PC-3 (cell line): Measurements from ENCODE around the gene DACH2. TPM values are rescaled to one million over a fixed set of nuclear protein-coding genes. Genes with fewer than 3 reads are reported as not detected.

Experiments
- ATAC-seq: fragments of 200-7000 bp; cut with Tn5 transposase; 2 replicates; pipeline ENCODE4 v1.9.1; 2020; ENCODE audit warnings: mild to moderate bottlenecking, moderate library complexity
- BruUV-seq: library from RNA; stranded (reverse); fragments of 400-500 nt; replicated peaks from 2 replicates; lab custom pipeline; 2021; lab: Mats Ljungman, UMichigan
- CTCF ChIA-PET: fragments of 300-600 bp; sonication (Branson Sonifier 250); formaldehyde crosslinking; loops from one replicate; lab custom pipeline; 2022; ENCODE audit warnings: antibody characterized with exemption; lab: Charles Lee
- POLR2A ChIA-PET: fragments of 300-600 bp; sonication (Branson Sonifier 250); formaldehyde crosslinking; loops from one replicate; lab custom pipeline; 2022; ENCODE audit warnings: antibody characterized with exemption; ENCODE audit not compliant: unreplicated experiment; lab: Charles Lee
- DNase-seq: peaks from one replicate; pipeline ENCODE4 v3.0.0-alpha.2; 2015
- H2AFZ ChIP-seq: fragments of 300-600 bp; sonication (generic); 2 replicates; pipeline ENCODE4 v1.6.0; 2016; ENCODE audit warnings: antibody characterized with exemption, low read length
- H3F3A ChIP-seq: fragments of 300-600 bp; sonication (generic); one replicate; pipeline ENCODE4 v1.6.0; 2017; ENCODE audit warnings: antibody characterized with exemption, low read length, control low read depth, mild to moderate bottlenecking; ENCODE audit not compliant: unreplicated experiment
- H3K27ac ChIP-seq: fragments of 300-600 bp; sonication (generic); 2 replicates; pipeline ENCODE4 v1.5.1; 2016; ENCODE audit warnings: mild to moderate bottlenecking, low read length
- H3K27me3 ChIP-seq: fragments of 300-600 bp; sonication (generic); 2 replicates; pipeline ENCODE4 v1.6.1; 2016; ENCODE audit warnings: low read length, mixed read lengths
- H3K36me3 ChIP-seq: fragments of 300-600 bp; sonication (generic); 2 replicates; pipeline ENCODE4 v1.6.1; 2016; ENCODE audit warnings: low read depth, mixed run types, low read length, mixed read lengths
- H3K4me1 ChIP-seq: fragments of 300-600 bp; sonication (generic); 2 replicates; pipeline ENCODE4 v1.5.1; 2016; ENCODE audit warnings: low read length; ENCODE audit not compliant: insufficient read depth
- H3K4me2 ChIP-seq: fragments of 300-600 bp; sonication (generic); 2 replicates; pipeline ENCODE4 v1.6.0; 2016; ENCODE audit warnings: low read length
- H3K4me3 ChIP-seq: fragments of 300-600 bp; sonication (generic); 2 replicates; pipeline ENCODE4 v1.5.1; 2016; ENCODE audit warnings: mild to moderate bottlenecking, low read length, mixed read lengths
- H3K79me2 ChIP-seq: fragments of 300-600 bp; sonication (generic); 2 replicates; pipeline ENCODE4 v1.6.1; 2017; ENCODE audit warnings: low read length, mixed read lengths
- H3K9ac ChIP-seq: fragments of 300-600 bp; sonication (generic); 2 replicates; pipeline ENCODE4 v1.6.0; 2016; ENCODE audit warnings: mild to moderate bottlenecking, low read length
- H3K9me2 ChIP-seq: fragments of 300-600 bp; sonication (generic); replicated peaks from 2 replicates; pipeline ENCODE4 v1.6.1; 2016; ENCODE audit warnings: mixed run types, low read length, mixed read lengths
- H3K9me3 ChIP-seq: fragments of 300-600 bp; sonication (generic); 2 replicates; pipeline ENCODE4 v1.6.1; 2016; ENCODE audit warnings: low read length, mixed read lengths
- H4K20me1 ChIP-seq: fragments of 300-600 bp; sonication (generic); 2 replicates; pipeline ENCODE4 v1.6.1; 2016; ENCODE audit warnings: low read length, mixed read lengths
- CTCF ChIP-seq: fragments of 300-600 bp; sonication (generic); conservative IDR thresholded peaks from 2 replicates; pipeline ENCODE4 v1.5.1; 2017; ENCODE audit warnings: antibody characterized with exemption, low read depth, mild to moderate bottlenecking, low read length
- EZH2 ChIP-seq: fragments of 300-600 bp; sonication (generic); IDR thresholded peaks from one replicate; pipeline ENCODE4 v1.6.1; 2017; ENCODE audit warnings: antibody characterized with exemption, mild to moderate bottlenecking, low read length; ENCODE audit not compliant: unreplicated experiment
- EZH2phosphoT487 ChIP-seq: fragments of 300-600 bp; sonication (generic); IDR thresholded peaks from 2 replicates; pipeline ENCODE4 v1.6.1; 2018; ENCODE audit warnings: mild to moderate bottlenecking, antibody characterized with exemption, low read length, borderline replicate concordance
- intact Hi-C: fragments of 100-400 bp; cut with micrococcal nuclease; formaldehyde crosslinking; loops from 2 replicates; pipeline ENCODE4 v1.9.0; 2023
- total RNA-seq: library from RNA; depleted of rRNA; stranded (reverse); fragments of >200 nt; gene quantifications from 2 replicates; pipeline ENCODE4 v1.2.3, GENCODE V29; 2014

Gene DACH2
- total RNA-seq, 1 experiment from 2014 or later = not detected

- Histone ChIP-seq H3K9me2 (no peaks in the 10 kb centered on the region), H2AFZ (no peak overlapping the region), H3K27ac (no peak overlapping the region), H3F3A (no peaks in the 10 kb centered on the region), H3K4me3 (no peak overlapping the region), H3K27me3 (no peaks in the 10 kb centered on the region), H3K79me2 (no peaks in the 10 kb centered on the region), H3K4me1 (no peaks in the 10 kb centered on the region), H3K9ac (no peak overlapping the region), H4K20me1 (no peaks in the 10 kb centered on the region), H3K9me3 (no peaks in the 10 kb centered on the region), H3K36me3 (no peaks in the 10 kb centered on the region), H3K4me2 (no peak overlapping the region)
- TF ChIP-seq CTCF = no peak
- TF ChIP-seq EZH2phosphoT487 = no peak
- no peak for TF ChIP-seq EZH2
- BruUV-seq = no TSS peak
- ChIA-PET CTCF (no interaction called here), POLR2A (no interaction called here)
- intact Hi-C loops = no loop called here
- DNase-seq = no peak
- no peak for ATAC-seq
These were observed 43.7 kb upstream of the DACH2 start for GRCh38 chrX:86104526-86104925.

- no TSS peak for BruUV-seq
- no peaks in the 10 kb centered on the region for H3K79me2 ChIP-seq
- H3K27ac ChIP-seq = no peak overlapping the region
- H3K9me3 ChIP-seq = no peaks in the 10 kb centered on the region
- no peaks in the 10 kb centered on the region for H3K27me3 ChIP-seq
- CTCF ChIA-PET = no interaction called here
- no peaks in the 10 kb centered on the region for H3K4me1 ChIP-seq
- TF ChIP-seq EZH2 (no peak), CTCF (no peak), EZH2phosphoT487 (no peak)
- no peaks in the 10 kb centered on the region for H3F3A ChIP-seq
- H3K9me2 ChIP-seq = no peaks in the 10 kb centered on the region
- H2AFZ ChIP-seq = no peak overlapping the region
- POLR2A ChIA-PET = no interaction called here
- intact Hi-C loops = no loop called here
- H3K4me3 ChIP-seq = no peak overlapping the region
- no peak overlapping the region for H3K4me2 ChIP-seq
- no peak for ATAC-seq
- no peaks in the 10 kb centered on the region for H4K20me1 ChIP-seq
- H3K36me3 ChIP-seq = no peaks in the 10 kb centered on the region
- DNase-seq = no peak
- H3K9ac ChIP-seq = no peak overlapping the region
These were observed 26.3 kb upstream of the DACH2 start for GRCh38 chrX:86121916-86122315.

GRCh38 chrX:86133761-86134160 is 14.5 kb upstream of the DACH2 start:
- Histone ChIP-seq H3K9me2 (no peaks in the 10 kb centered on the region), H3K9ac (no peak overlapping the region), H3K36me3 (no peaks in the 10 kb centered on the region), H3K9me3 (no peaks in the 10 kb centered on the region), H3K27ac (no peak overlapping the region), H3K79me2 (no peaks in the 10 kb centered on the region), H3K4me2 (no peak overlapping the region), H2AFZ (no peak overlapping the region), H4K20me1 (no peaks in the 10 kb centered on the region), H3K4me3 (no peak overlapping the region), H3K27me3 (no peaks in the 10 kb centered on the region), H3F3A (no peaks in the 10 kb centered on the region), H3K4me1 (no peaks in the 10 kb centered on the region)
- BruUV-seq = no TSS peak
- ATAC-seq = no peak
- intact Hi-C loops = loop anchor here (5.0 to 10.0 kb wide), 3 partner anchors 281 to 1161 kb away; no protein-coding TSS in a partner anchor
- DNase-seq = no peak
- TF ChIP-seq EZH2phosphoT487 = no peak
- peak; percentile 58 for TF ChIP-seq CTCF
- ChIA-PET POLR2A (no interaction called here), CTCF (no interaction called here)
